Erythroblast (primary cell): Measurements from ENCODE around the gene LETM1.

Source experiments
- GATA1 ChIP-seq: IDR thresholded peaks from 2 replicates; pipeline ENCODE4 v1.6.1; 2011; ENCODE audit warnings: low read depth, mild to moderate bottlenecking, control low read depth, low read length, moderate library complexity
- POLR2A ChIP-seq: IDR thresholded peaks from 2 replicates; pipeline ENCODE4 v1.6.1; 2011; ENCODE audit warnings: mild to moderate bottlenecking, low read length

- no peak for TF ChIP-seq POLR2A
- TF ChIP-seq GATA1, result no peak
These were observed 88.1 kb downstream of the LETM1 start for GRCh38 chr4:1767770-1768366.
